HepG2 (cell line): ENCODE measurements around the gene CACNG5. TPM values are rescaled to one million over a fixed set of nuclear protein-coding genes. Genes with fewer than 3 reads are reported as not detected.

ENCODE experiments used
- ATAC-seq: fragments of 200-7000 bp; cut with Tn5 transposase; 3 replicates; pipeline ENCODE4 v1.9.1; 2020; ENCODE audit warnings: mild to moderate bottlenecking, moderate library complexity
- BruUV-seq: library from RNA; stranded (reverse); fragments of 400-500 nt; replicated peaks from 2 replicates; lab custom pipeline; 2021; lab: Mats Ljungman, UMichigan
- CTCF ChIA-PET: fragments of 300-600 bp; formaldehyde crosslinking; extraction: SDS; loops from one replicate; lab custom pipeline; 2021; ENCODE audit warnings: low total read pairs, inconsistent platforms, low intra/inter-chr PET ratio; lab: Yijun Ruan, JAX
- POLR2A ChIA-PET: fragments of 350-600 bp; sonication (Branson Sonifier 250); formaldehyde crosslinking; loops from one replicate; lab custom pipeline; 2020; ENCODE audit warnings: antibody characterized with exemption, inconsistent platforms; lab: Yijun Ruan, JAX
- DNase-seq: peaks from one replicate; pipeline ENCODE4 v3.0.0-alpha.2; 2015; ENCODE audit warnings: low spot score
- FAIRE-seq: peaks from 3 replicates; lab custom pipeline; 2011; peaks lifted over from hg19 to GRCh38; lab: Jason Lieb, UNC
- H2AFZ ChIP-seq: one replicate; pipeline ENCODE4 v1.6.1; 2011; ENCODE audit warnings: low read length, inconsistent platforms
- H3K27ac ChIP-seq: fragments of 300-600 bp; 3 replicates; pipeline ENCODE4 v1.8.0; 2011; ENCODE audit warnings: mixed run types, mild to moderate bottlenecking, mixed read lengths, low read length, inconsistent platforms; ENCODE audit not compliant: insufficient read depth; ENCODE audit errors: extremely low read length
- H3K27me3 ChIP-seq, 2 experiments: fragments of 200-600 bp in 1 of 2; 2 replicates in 1 of 2; 3 replicates in 1 of 2; pipeline versions ENCODE4 v1.6.0 to v1.8.0; 2011; ENCODE audit warnings: low read length in 2 of 2, mild to moderate bottlenecking in 2 of 2, moderate library complexity in 2 of 2, inconsistent platforms in 1 of 2; ENCODE audit not compliant: insufficient read depth in 2 of 2, control insufficient read depth in 1 of 2
- H3K36me3 ChIP-seq, 2 experiments: fragments of 200-600 bp in 1 of 2; replicated peaks in 1 of 2; 2 replicates in 1 of 2; 3 replicates in 1 of 2; pipeline versions ENCODE4 v1.5.1 to v1.8.0; 2011; ENCODE audit warnings: low read length in 2 of 2, inconsistent platforms in 1 of 2; ENCODE audit not compliant: insufficient read depth in 2 of 2, control insufficient read depth in 1 of 2
- H3K4me1 ChIP-seq: 2 replicates; pipeline ENCODE4 v1.5.1; 2012; ENCODE audit warnings: low read length, inconsistent platforms; ENCODE audit not compliant: insufficient read depth
- H3K4me2 ChIP-seq: 2 replicates; pipeline ENCODE4 v1.6.0; 2011; ENCODE audit warnings: low read depth, low read length, inconsistent platforms
- H3K4me3 ChIP-seq, 3 experiments: fragments of 200-600 bp in 1 of 3; sonication (generic), shearing (Covaris generic) in 1 of 3; replicated peaks in 1 of 3; 2 replicates each; pipeline ENCODE4 v1.5.1; 2011 to 2016; ENCODE audit warnings: low read length in 3 of 3, inconsistent platforms in 2 of 3, low read depth in 2 of 3, mild to moderate bottlenecking in 2 of 3, control low read depth in 1 of 3, mixed read lengths in 1 of 3; ENCODE audit not compliant: insufficient read depth in 1 of 3
- H3K79me2 ChIP-seq: one replicate; pipeline ENCODE4 v1.6.1; 2011; ENCODE audit warnings: low read length, inconsistent platforms; ENCODE audit not compliant: insufficient read depth
- H3K9ac ChIP-seq: 2 replicates; pipeline ENCODE4 v1.6.0; 2011; ENCODE audit warnings: mild to moderate bottlenecking, low read depth, low read length, inconsistent platforms; ENCODE audit not compliant: insufficient read depth
- H3K9me3 ChIP-seq: 2 replicates; pipeline ENCODE4 v1.5.1; 2012; ENCODE audit warnings: mild to moderate bottlenecking, low read length
- H4K20me1 ChIP-seq: 2 replicates; pipeline ENCODE4 v1.6.0; 2011; ENCODE audit warnings: inconsistent platforms, mild to moderate bottlenecking, low read length, moderate library complexity; ENCODE audit not compliant: insufficient read depth
- FOXO4 ChIP-seq: sonication (generic); formaldehyde crosslinking; conservative IDR thresholded peaks from 2 replicates; pipeline ENCODE4 v1.8.1; 2023; ENCODE audit warnings: missing genetic modification reagents
- MTF1 ChIP-seq: sonication (generic); formaldehyde crosslinking; IDR thresholded peaks from 2 replicates; pipeline ENCODE4 v1.5.0; 2020; ENCODE audit warnings: missing genetic modification reagents
- RCOR2 ChIP-seq: IDR thresholded peaks from 2 replicates; pipeline ENCODE4 v1.6.1; 2016; ENCODE audit warnings: missing biosample characterization, missing genetic modification reagents
- REL ChIP-seq: sonication (generic); formaldehyde crosslinking; conservative IDR thresholded peaks from 2 replicates; pipeline ENCODE4 v1.8.0; 2022; ENCODE audit warnings: mild to moderate bottlenecking, missing genetic modification reagents, moderate library complexity
- SATB2 ChIP-seq: sonication (generic); formaldehyde crosslinking; IDR thresholded peaks from 2 replicates; pipeline ENCODE4 v1.5.0; 2020; ENCODE audit warnings: missing genetic modification reagents
- SNAPC4 ChIP-seq: sonication (generic); formaldehyde crosslinking; IDR thresholded peaks from 2 replicates; pipeline ENCODE4 v1.4.0; 2020; ENCODE audit warnings: mild to moderate bottlenecking, missing genetic modification reagents
- ZNF773 ChIP-seq: sonication (generic); formaldehyde crosslinking; IDR thresholded peaks from 2 replicates; pipeline ENCODE4 v1.4.0; 2020; ENCODE audit warnings: missing genetic modification reagents, borderline replicate concordance
- ZNF788 ChIP-seq: sonication (generic); formaldehyde crosslinking; IDR thresholded peaks from 2 replicates; pipeline ENCODE4 v1.5.0; 2020; ENCODE audit warnings: mild to moderate bottlenecking, missing genetic modification reagents, borderline replicate concordance
- ZSCAN12 ChIP-seq: sonication (generic); formaldehyde crosslinking; IDR thresholded peaks from 2 replicates; pipeline ENCODE4 v1.9.0; 2021; ENCODE audit warnings: mild to moderate bottlenecking, missing genetic modification reagents
- whole genome bisulfite sequencing: methylation state at CpG from one replicate; pipeline ENCODE4 v1.1.6; 2017; ENCODE audit warnings: low lambda C conversion rate; 5-methylcytosine and 5-hydroxymethylcytosine counted together
- in situ Hi-C: cut with HindIII; loops from 2 replicates; pipeline ENCODE4 v1.10.0; 2017; ENCODE audit warnings: low pct_unique_long_range_greater_than_20kb; ENCODE audit not compliant: extremely low pct_ligation_motif_present
- intact Hi-C: fragments of 100-400 bp; cut with micrococcal nuclease; formaldehyde crosslinking; loops from one replicate; pipeline ENCODE4 v1.10.0; 2022; ENCODE audit not compliant: unreplicated experiment
- polyA plus RNA-seq, 8 experiments: library from polyadenylated mRNA; depleted of rRNA in 3 of 8; stranded (reverse) in 7 of 8; unstranded in 1 of 8; fragments of >200 nt; fragmentation: Illumina TruSeq in 4 of 8; extraction: Trizol in 4 of 8; gene quantifications; 2 replicates each; pipeline versions ENCODE4 v1.2.1 to v1.2.3, GENCODE V29; 2011 to 2016; ENCODE audit warnings: low read depth in 4 of 8, missing spikeins in 1 of 8, mixed read lengths in 1 of 8; ENCODE audit not compliant: insufficient read depth in 1 of 8
- total RNA-seq, 5 experiments: library from RNA; depleted of rRNA; stranded (reverse); fragments of >200 nt; fragmentation: Illumina TruSeq; extraction: Trizol; gene quantifications; 2 replicates each; pipeline ENCODE4 v1.2.3, GENCODE V29; 2016; ENCODE audit warnings: low read depth in 1 of 5
- TF ChIP-seq, protein P1 (sequence below): sonication (generic); formaldehyde crosslinking; IDR thresholded peaks from 2 replicates; pipeline ENCODE4 v1.5.0; 2020; ENCODE audit warnings: mild to moderate bottlenecking, missing genetic modification reagents, borderline replicate concordance
- TF ChIP-seq, protein P2 (sequence below): sonication (generic); formaldehyde crosslinking; IDR thresholded peaks from 2 replicates; pipeline ENCODE4 v1.5.0; 2020; ENCODE audit warnings: missing genetic modification reagents, mild to moderate bottlenecking, borderline replicate concordance
- TF ChIP-seq, protein P3 (sequence below): sonication (generic); formaldehyde crosslinking; IDR thresholded peaks from 2 replicates; pipeline ENCODE4 v1.4.0; 2020; ENCODE audit warnings: mild to moderate bottlenecking, missing genetic modification reagents

The CACNG5 gene
- total and polyA plus RNA-seq, 2 of the 13 experiments (the other 11 are each of a cell fraction or from before 2014, with no cell fraction given) = not detected

DNA sequence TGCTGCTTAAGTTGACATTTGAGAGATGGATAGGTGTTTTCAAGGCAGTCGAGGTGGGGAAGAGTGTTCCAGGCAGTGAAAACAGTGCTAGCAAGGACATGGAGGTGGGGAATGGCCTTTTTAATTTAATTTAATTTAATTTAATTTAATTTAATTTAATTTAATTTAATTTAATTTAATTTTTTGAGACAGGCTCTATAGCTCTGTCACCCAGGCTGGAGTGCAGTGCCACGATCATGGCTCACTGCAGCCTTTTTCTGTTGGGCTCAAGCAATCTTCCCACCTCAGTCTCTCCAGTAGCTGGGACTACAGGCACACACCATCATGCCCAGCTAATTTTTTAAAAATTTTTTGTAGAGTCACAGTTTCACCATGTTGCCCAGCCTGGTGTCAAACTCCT, 97.4 kb downstream of the CACNG5 start:
- Histone ChIP-seq H3K27me3 (peaks cover 5 to 9% of the 10 kb centered on the region in 2 experiments; a peak in 2 of 5 replicates), H4K20me1 (no peaks in the 10 kb centered on the region; the same call in 1 of the 2 replicates), H3K27ac (no peak overlapping the region), H3K79me2 (no peaks in the 10 kb centered on the region), H3K36me3 (no peaks in the 10 kb centered on the region), H3K9me3 (no peaks in the 10 kb centered on the region), H3K4me2 (no peak overlapping the region), H3K4me1 (no peaks in the 10 kb centered on the region), H3K9ac (no peak overlapping the region), H2AFZ (no peak overlapping the region), H3K4me3 (no peak overlapping the region)
- ATAC-seq (no peak), DNase-seq (no peak), FAIRE-seq (no peak)
- ChIA-PET POLR2A (no interaction called here), CTCF (no interaction called here)
- in situ Hi-C loops (no loop called here), intact Hi-C loops (no loop called here)
- BruUV-seq = no TSS peak
- 52% methylated on average over 2 of the region's 2 CpGs for WGBS
- TF ChIP-seq SATB2 = no peak
- TF ChIP-seq, protein P1, sequence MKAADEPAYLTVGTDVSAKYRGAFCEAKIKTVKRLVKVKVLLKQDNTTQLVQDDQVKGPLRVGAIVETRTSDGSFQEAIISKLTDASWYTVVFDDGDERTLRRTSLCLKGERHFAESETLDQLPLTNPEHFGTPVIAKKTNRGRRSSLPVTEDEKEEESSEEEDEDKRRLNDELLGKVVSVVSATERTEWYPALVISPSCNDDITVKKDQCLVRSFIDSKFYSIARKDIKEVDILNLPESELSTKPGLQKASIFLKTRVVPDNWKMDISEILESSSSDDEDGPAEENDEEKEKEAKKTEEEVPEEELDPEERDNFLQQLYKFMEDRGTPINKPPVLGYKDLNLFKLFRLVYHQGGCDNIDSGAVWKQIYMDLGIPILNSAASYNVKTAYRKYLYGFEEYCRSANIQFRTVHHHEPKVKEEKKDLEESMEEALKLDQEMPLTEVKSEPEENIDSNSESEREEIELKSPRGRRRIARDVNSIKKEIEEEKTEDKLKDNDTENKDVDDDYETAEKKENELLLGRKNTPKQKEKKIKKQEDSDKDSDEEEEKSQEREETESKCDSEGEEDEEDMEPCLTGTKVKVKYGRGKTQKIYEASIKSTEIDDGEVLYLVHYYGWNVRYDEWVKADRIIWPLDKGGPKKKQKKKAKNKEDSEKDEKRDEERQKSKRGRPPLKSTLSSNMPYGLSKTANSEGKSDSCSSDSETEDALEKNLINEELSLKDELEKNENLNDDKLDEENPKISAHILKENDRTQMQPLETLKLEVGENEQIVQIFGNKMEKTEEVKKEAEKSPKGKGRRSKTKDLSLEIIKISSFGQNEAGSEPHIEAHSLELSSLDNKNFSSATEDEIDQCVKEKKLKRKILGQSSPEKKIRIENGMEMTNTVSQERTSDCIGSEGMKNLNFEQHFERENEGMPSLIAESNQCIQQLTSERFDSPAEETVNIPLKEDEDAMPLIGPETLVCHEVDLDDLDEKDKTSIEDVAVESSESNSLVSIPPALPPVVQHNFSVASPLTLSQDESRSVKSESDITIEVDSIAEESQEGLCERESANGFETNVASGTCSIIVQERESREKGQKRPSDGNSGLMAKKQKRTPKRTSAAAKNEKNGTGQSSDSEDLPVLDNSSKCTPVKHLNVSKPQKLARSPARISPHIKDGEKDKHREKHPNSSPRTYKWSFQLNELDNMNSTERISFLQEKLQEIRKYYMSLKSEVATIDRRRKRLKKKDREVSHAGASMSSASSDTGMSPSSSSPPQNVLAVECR (CRISPR knock-in tag) = no peak
- no peak for TF ChIP-seq FOXO4 (CRISPR knock-in tag)
- TF ChIP-seq, protein P2, sequence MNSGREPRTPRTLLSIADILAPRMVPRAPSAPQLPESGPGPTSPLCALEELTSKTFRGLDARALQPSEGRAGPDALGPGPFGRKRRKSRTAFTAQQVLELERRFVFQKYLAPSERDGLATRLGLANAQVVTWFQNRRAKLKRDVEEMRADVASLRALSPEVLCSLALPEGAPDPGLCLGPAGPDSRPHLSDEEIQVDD = no peak
- no peak for TF ChIP-seq ZSCAN12
- TF ChIP-seq ZNF773 (CRISPR knock-in tag) = no peak
- no peak for TF ChIP-seq RCOR2 (CRISPR knock-in tag)
- no peak for TF ChIP-seq MTF1
- no peak for TF ChIP-seq REL (CRISPR knock-in tag)
- TF ChIP-seq SNAPC4 (CRISPR knock-in tag) = no peak
- TF ChIP-seq ZNF788 = no peak
- TF ChIP-seq, protein P3, sequence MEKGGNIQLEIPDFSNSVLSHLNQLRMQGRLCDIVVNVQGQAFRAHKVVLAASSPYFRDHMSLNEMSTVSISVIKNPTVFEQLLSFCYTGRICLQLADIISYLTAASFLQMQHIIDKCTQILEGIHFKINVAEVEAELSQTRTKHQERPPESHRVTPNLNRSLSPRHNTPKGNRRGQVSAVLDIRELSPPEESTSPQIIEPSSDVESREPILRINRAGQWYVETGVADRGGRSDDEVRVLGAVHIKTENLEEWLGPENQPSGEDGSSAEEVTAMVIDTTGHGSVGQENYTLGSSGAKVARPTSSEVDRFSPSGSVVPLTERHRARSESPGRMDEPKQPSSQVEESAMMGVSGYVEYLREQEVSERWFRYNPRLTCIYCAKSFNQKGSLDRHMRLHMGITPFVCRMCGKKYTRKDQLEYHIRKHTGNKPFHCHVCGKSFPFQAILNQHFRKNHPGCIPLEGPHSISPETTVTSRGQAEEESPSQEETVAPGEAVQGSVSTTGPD (CRISPR knock-in tag) = no peak
